ENCODE results near the gene PHKB.

DNA sequence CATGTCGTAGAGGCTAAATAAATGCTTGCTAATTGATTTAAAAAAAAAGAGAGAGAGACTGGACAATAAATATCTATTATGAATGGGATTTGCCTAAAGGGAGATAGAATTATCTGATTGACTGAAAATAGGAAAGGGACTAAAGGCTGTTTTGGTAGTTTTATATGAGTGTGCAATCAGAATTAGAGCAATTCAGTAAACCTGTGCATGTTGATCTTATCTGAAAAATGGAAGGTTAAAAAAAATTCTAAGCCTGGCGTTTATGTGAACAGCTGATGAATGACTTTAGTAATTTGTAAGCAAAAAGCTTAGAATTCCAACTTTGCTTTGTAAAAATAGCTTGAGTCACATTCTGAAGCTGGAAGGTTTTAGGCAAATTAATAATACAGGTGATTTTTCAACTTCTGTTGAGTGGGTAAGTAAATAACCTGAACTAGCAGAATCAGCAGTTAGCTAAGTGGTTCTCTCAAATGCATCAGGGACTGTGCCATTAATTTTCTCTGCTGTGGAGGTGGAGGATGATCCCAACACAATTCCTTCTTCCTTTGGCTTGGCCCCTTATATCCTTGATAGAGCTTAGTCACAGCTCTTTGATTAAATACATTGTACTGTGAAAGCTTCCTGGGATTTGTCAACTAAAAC, 254.4 kb downstream of the PHKB start:
- TF ChIP-seq, protein P1, sequence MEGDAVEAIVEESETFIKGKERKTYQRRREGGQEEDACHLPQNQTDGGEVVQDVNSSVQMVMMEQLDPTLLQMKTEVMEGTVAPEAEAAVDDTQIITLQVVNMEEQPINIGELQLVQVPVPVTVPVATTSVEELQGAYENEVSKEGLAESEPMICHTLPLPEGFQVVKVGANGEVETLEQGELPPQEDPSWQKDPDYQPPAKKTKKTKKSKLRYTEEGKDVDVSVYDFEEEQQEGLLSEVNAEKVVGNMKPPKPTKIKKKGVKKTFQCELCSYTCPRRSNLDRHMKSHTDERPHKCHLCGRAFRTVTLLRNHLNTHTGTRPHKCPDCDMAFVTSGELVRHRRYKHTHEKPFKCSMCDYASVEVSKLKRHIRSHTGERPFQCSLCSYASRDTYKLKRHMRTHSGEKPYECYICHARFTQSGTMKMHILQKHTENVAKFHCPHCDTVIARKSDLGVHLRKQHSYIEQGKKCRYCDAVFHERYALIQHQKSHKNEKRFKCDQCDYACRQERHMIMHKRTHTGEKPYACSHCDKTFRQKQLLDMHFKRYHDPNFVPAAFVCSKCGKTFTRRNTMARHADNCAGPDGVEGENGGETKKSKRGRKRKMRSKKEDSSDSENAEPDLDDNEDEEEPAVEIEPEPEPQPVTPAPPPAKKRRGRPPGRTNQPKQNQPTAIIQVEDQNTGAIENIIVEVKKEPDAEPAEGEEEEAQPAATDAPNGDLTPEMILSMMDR (IDR thresholded peaks at IDR 0.05), result no peak
- no peak for TF ChIP-seq EZH2phosphoT487 (IDR thresholded peaks at IDR 0.05)
- TF ChIP-seq EZH2 (IDR thresholded peaks at IDR 0.05), result no peak

Measured in neural progenitor cell (in vitro differentiated cells).